Panc1 (cell line): ENCODE data around the gene ZNF316. TPM values are rescaled to one million over a fixed set of nuclear protein-coding genes. Genes with fewer than 3 reads are reported as not detected.

Experiments
- ATAC-seq: fragments of 200-7000 bp; cut with Tn5 transposase; 2 replicates; pipeline ENCODE4 v1.9.1; 2020; ENCODE audit warnings: mild to moderate bottlenecking, moderate library complexity
- BruUV-seq: library from RNA; stranded (reverse); fragments of 400-500 nt; replicated peaks from 2 replicates; lab custom pipeline; 2021; lab: Mats Ljungman, UMichigan
- CTCF ChIA-PET: fragments of 300-600 bp; sonication (Branson Sonifier 250); formaldehyde crosslinking; loops from one replicate; lab custom pipeline; 2022; ENCODE audit warnings: antibody characterized with exemption; lab: Charles Lee
- POLR2A ChIA-PET: fragments of 300-600 bp; sonication (Branson Sonifier 250); formaldehyde crosslinking; loops from one replicate; lab custom pipeline; 2022; ENCODE audit warnings: antibody characterized with exemption; lab: Charles Lee
- DNase-seq: peaks from one replicate; pipeline ENCODE4 v3.0.0-alpha.2; 2010; ENCODE audit warnings: low read depth, low spot score
- H3K27ac ChIP-seq: 2 replicates; pipeline ENCODE4 v1.5.1; 2011; ENCODE audit warnings: mild to moderate bottlenecking, low read length, inconsistent platforms
- H3K27me3 ChIP-seq: fragments of 200-500 bp; sonication (Bioruptor generic); 2 replicates; pipeline ENCODE4 v1.6.0; 2014; ENCODE audit warnings: low read length, inconsistent platforms; ENCODE audit not compliant: control insufficient read depth, insufficient read depth
- H3K36me3 ChIP-seq: fragments of 200-500 bp; sonication (Bioruptor generic); 2 replicates; pipeline ENCODE4 v1.5.1; 2014; ENCODE audit warnings: inconsistent platforms, mild to moderate bottlenecking, low read length, moderate library complexity; ENCODE audit not compliant: control insufficient read depth, insufficient read depth
- H3K4me1 ChIP-seq: 2 replicates; pipeline ENCODE4 v1.5.1; 2011; ENCODE audit warnings: inconsistent platforms, mild to moderate bottlenecking, low read length, moderate library complexity; ENCODE audit not compliant: control insufficient read depth, insufficient read depth
- H3K4me3 ChIP-seq, 2 experiments: 2 replicates each; pipeline ENCODE4 v1.5.1; 2011 to 2012; ENCODE audit warnings: low read depth in 2 of 2, low read length in 2 of 2, mild to moderate bottlenecking in 2 of 2, inconsistent platforms in 1 of 2, moderate library complexity in 1 of 2
- H3K9me3 ChIP-seq: fragments of 200-500 bp; sonication (Bioruptor generic); 2 replicates; pipeline ENCODE4 v1.5.1; 2014; ENCODE audit warnings: low read depth, mild to moderate bottlenecking, inconsistent platforms, low read length, moderate library complexity; ENCODE audit not compliant: control insufficient read depth, insufficient read depth
- POLR2AphosphoS5 ChIP-seq: IDR thresholded peaks from 2 replicates; pipeline ENCODE4 v1.6.1; 2012; ENCODE audit warnings: mild to moderate bottlenecking, low read depth, low read length, moderate library complexity
- SIN3A ChIP-seq: IDR thresholded peaks from 2 replicates; pipeline ENCODE4 v1.6.1; 2012; ENCODE audit warnings: low read depth, mild to moderate bottlenecking, low read length, moderate library complexity, borderline replicate concordance; ENCODE audit not compliant: insufficient read depth
- TCF7L2 ChIP-seq: IDR thresholded peaks from 2 replicates; pipeline ENCODE4 v1.6.1; 2011; ENCODE audit warnings: mild to moderate bottlenecking, low read depth, low read length, inconsistent platforms
- in situ Hi-C: cut with HindIII; loops from 2 replicates; pipeline ENCODE4 v1.10.0; 2016; ENCODE audit warnings: low sequenced_read_pairs, low pct_unique_long_range_greater_than_20kb
- intact Hi-C: fragments of 100-400 bp; cut with micrococcal nuclease; formaldehyde crosslinking; loops from one replicate; pipeline ENCODE4 v1.10.0; 2022; ENCODE audit not compliant: unreplicated experiment
- total RNA-seq: library from RNA; stranded (reverse); gene quantifications from one replicate; pipeline ENCODE4 v1.2.1, GENCODE V29; 2021; ENCODE audit not compliant: unreplicated experiment
- TF ChIP-seq, protein P1 (sequence below): fragments of 450-650 bp; IDR thresholded peaks from 2 replicates; pipeline ENCODE4 v1.5.1; 2017; ENCODE audit warnings: mild to moderate bottlenecking
- TF ChIP-seq, protein P2 (sequence below), 2 experiments: IDR thresholded peaks; 2 replicates each; pipeline ENCODE4 v1.6.1; 2011 to 2012; ENCODE audit warnings: low read depth in 2 of 2, control low read depth in 1 of 2, low read length in 1 of 2, mild to moderate bottlenecking in 1 of 2, moderate library complexity in 1 of 2; ENCODE audit not compliant: insufficient read depth in 1 of 2

Gene ZNF316
- total RNA-seq, 1 experiment from 2014 or later, result 37.8 TPM

DNA sequence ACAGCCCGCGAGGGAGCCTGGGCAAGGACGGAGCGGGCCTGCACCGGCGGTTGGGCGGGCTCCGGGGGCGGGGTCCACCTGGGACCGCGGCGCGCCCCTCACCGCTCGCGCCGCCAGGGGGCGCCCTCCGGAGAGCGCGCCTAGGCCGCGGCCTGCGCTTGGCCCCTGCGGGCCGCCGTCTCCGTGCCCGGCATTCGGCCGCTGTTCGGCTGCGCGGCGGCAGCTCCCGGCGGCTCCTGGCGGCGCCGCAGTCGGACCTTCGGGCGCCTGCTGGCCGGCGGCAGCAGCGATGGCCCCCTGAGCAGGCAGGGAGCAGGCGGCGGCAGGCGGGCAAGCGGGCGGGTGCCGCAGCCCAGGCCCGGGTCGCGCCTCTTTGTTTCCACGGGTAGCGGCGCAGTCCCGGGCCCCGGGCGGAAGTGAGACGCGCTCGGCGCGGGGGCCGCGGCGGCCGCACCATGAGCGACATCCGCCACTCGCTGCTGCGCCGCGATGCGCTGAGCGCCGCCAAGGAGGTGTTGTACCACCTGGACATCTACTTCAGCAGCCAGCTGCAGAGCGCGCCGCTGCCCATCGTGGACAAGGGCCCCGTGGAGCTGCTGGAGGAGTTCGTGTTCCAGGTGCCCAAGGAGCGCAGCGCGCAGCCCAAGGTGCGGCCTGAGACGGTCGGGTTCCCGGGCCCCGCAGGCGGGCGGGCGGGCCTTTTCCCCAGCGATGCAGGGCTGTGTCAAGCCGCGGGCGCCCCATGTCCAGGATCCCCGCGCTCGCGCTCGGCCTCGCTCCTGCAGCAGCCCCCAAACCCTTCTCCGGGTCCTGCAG lies 47.1 kb upstream of the ZNF316 start, which contains the start of gene INTS15:
TSS of gene INTS15 (plus strand) at position 193 of the 816 bp plus-strand sequence. CDS start at position 456, 263 bp downstream.
- H3K4me3 ChIP-seq, result peak within 1 kb of the TSS; percentile 66 to 90
- H3K9me3 ChIP-seq, result no peaks in the 10 kb centered on the region
- BruUV-seq, result no TSS peak
- in situ Hi-C loops, result no loop called here
- H3K36me3 ChIP-seq, result peaks cover 3% of the 10 kb centered on the region
- intact Hi-C loops, result no loop called here
- H3K4me1 ChIP-seq, result peaks cover 8% of the 10 kb centered on the region
- POLR2A ChIA-PET, result no interaction called here
- ATAC-seq, result peak; percentile 97
- TF ChIP-seq, protein P1, sequence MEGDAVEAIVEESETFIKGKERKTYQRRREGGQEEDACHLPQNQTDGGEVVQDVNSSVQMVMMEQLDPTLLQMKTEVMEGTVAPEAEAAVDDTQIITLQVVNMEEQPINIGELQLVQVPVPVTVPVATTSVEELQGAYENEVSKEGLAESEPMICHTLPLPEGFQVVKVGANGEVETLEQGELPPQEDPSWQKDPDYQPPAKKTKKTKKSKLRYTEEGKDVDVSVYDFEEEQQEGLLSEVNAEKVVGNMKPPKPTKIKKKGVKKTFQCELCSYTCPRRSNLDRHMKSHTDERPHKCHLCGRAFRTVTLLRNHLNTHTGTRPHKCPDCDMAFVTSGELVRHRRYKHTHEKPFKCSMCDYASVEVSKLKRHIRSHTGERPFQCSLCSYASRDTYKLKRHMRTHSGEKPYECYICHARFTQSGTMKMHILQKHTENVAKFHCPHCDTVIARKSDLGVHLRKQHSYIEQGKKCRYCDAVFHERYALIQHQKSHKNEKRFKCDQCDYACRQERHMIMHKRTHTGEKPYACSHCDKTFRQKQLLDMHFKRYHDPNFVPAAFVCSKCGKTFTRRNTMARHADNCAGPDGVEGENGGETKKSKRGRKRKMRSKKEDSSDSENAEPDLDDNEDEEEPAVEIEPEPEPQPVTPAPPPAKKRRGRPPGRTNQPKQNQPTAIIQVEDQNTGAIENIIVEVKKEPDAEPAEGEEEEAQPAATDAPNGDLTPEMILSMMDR, result peak; percentile 100
- TF ChIP-seq POLR2AphosphoS5, result peak; percentile 98
- no peak for TF ChIP-seq TCF7L2
- TF ChIP-seq SIN3A, result peak; percentile 92; the same call in 1 of the 2 replicates
- TF ChIP-seq, protein P2, sequence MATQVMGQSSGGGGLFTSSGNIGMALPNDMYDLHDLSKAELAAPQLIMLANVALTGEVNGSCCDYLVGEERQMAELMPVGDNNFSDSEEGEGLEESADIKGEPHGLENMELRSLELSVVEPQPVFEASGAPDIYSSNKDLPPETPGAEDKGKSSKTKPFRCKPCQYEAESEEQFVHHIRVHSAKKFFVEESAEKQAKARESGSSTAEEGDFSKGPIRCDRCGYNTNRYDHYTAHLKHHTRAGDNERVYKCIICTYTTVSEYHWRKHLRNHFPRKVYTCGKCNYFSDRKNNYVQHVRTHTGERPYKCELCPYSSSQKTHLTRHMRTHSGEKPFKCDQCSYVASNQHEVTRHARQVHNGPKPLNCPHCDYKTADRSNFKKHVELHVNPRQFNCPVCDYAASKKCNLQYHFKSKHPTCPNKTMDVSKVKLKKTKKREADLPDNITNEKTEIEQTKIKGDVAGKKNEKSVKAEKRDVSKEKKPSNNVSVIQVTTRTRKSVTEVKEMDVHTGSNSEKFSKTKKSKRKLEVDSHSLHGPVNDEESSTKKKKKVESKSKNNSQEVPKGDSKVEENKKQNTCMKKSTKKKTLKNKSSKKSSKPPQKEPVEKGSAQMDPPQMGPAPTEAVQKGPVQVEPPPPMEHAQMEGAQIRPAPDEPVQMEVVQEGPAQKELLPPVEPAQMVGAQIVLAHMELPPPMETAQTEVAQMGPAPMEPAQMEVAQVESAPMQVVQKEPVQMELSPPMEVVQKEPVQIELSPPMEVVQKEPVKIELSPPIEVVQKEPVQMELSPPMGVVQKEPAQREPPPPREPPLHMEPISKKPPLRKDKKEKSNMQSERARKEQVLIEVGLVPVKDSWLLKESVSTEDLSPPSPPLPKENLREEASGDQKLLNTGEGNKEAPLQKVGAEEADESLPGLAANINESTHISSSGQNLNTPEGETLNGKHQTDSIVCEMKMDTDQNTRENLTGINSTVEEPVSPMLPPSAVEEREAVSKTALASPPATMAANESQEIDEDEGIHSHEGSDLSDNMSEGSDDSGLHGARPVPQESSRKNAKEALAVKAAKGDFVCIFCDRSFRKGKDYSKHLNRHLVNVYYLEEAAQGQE (IDR thresholded peaks at IDR 0.05; ENCODE audit: insufficient read depth in 1 of 2, low read depth in 2 of 2, low read length in 1 of 2), result peak in 1 of 2 experiments; percentile 28; a peak in 1 of 4 replicates
- no peaks in the 10 kb centered on the region for H3K27me3 ChIP-seq
- DNase-seq, result no peak
- CTCF ChIA-PET, result interaction anchor here (1.3 kb wide), 1 partner anchor 74 kb away, joined by 3 read pairs; no protein-coding TSS in a partner anchor
- H3K27ac ChIP-seq, result peak within 1 kb of the TSS; percentile 78

DNA sequence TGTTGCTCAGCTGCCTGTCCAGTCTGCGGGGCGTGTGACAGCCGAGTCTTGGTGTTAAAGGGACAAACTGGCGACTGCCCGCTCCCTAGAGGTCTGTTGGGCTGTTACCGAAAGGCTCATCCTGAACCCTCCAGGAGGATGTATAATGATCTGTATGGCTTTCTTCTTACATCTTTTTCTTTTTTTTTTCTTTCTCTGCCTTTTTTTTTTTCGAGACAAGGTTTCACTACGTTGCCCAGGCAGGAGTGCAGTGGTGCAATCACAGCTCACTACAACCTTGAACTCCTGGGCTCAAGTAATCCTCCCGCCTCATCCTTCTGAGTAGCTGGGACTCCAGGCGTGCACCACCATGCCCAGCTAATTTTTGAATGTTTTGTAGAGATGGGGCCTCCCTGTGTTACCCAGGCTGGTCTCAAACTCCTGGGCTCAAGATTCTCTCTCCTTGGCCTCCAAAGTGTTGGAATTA lies 46.4 kb upstream of the ZNF316 start:
- Histone ChIP-seq H3K9me3 (no peaks in the 10 kb centered on the region), H3K36me3 (peaks cover 3% of the 10 kb centered on the region), H3K4me3 (peak overlapping the region; percentile 66 to 90), H3K27ac (peak overlapping the region; percentile 78), H3K27me3 (no peaks in the 10 kb centered on the region), H3K4me1 (peaks cover 8% of the 10 kb centered on the region)
- TF ChIP-seq POLR2AphosphoS5 (no peak), SIN3A (0 out of 2 replicates have a peak, but pooled peaks have one; percentile 44)
- ATAC-seq, result peak; percentile 68
- CTCF ChIA-PET, result interaction anchor here (0.7 to 0.9 kb wide), 2 partner anchors 32 to 74 kb away, joined by 3 to 9 read pairs; no protein-coding TSS in a partner anchor
- no peak for DNase-seq
- POLR2A ChIA-PET, result interaction anchor here (0.7 kb wide), 1 partner anchor 110 kb away, joined by 3 read pairs; no protein-coding TSS in a partner anchor
- intact Hi-C loops, result no loop called here
- BruUV-seq, result no TSS peak
- in situ Hi-C loops, result no loop called here
